NCI-H82 treated with DMSO at 0.1 percent for 48 hours (cell line): ENCODE measurements around the gene DHRS11.
A peak's percentile ranks its signal among the peaks of the same experiment; 100 is the strongest.

Experiments
- DNase-seq: peaks from one replicate; lab custom pipeline; 2025; ENCODE audit not compliant: unreplicated experiment; lab: John Stamatoyannopoulos, UW

DHRS11 gene

DNA sequence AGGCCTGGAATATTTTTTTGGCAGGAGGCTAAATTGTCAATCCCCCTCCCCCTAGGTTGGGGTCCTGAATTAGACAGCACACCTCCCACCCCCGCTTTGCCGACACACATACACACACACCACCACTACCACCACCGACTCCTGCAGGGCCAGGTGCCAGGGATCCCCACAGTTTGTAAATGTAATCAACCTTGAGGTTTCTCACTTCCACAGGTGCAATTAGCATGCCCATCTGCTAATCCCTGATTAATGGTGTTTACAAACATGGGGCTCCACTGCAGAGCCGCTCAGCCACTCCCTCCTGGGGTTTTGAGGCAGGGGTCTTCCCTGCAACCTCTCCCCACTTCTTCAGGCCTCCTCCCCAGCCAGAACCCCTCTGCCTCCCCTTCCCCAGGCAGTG lies 21.5 kb downstream of the DHRS11 start:
- DNase-seq, result no peak

DNA sequence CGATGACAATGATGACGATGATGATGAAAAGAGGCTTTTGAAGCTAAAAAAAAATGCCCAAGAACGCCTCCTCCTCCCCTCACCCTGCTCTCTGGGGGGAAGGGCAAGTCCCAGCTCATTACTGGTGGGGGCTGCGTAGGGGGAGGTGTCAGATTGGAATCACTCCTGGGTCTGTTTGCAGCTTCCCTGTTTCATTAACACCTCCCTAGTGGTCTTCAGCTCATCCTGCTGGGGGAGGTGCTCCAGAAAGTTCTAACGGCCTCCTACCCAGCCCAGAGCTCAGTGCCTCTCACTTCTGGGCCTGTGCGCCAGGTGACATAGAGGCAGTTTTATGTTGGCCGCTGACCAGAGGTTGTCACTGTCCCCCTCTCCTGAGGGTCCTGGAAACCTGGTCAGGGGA lies 22.4 kb downstream of the DHRS11 start:
- DNase-seq, result no peak

DNA sequence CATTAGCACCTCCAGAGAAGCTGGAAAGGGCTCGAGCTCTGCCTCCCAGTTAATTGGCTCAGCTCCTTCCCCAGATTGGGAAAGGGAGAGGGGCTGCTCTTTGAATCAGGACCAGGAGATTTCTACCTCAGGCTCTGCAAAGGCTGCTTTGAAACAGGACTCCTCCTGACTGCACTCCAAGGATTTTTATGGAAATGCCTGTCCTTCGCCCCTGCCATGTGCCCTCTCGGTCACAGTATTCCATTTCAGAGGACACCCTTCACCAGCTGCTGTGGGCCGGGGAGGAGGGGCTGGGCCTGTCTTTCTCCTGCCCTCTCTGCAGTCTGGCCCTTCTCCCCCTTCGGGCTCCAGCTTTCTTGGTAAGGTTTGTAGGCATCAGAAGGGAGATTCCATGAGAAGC lies 23.3 kb downstream of the DHRS11 start:
- no peak for DNase-seq

DNA sequence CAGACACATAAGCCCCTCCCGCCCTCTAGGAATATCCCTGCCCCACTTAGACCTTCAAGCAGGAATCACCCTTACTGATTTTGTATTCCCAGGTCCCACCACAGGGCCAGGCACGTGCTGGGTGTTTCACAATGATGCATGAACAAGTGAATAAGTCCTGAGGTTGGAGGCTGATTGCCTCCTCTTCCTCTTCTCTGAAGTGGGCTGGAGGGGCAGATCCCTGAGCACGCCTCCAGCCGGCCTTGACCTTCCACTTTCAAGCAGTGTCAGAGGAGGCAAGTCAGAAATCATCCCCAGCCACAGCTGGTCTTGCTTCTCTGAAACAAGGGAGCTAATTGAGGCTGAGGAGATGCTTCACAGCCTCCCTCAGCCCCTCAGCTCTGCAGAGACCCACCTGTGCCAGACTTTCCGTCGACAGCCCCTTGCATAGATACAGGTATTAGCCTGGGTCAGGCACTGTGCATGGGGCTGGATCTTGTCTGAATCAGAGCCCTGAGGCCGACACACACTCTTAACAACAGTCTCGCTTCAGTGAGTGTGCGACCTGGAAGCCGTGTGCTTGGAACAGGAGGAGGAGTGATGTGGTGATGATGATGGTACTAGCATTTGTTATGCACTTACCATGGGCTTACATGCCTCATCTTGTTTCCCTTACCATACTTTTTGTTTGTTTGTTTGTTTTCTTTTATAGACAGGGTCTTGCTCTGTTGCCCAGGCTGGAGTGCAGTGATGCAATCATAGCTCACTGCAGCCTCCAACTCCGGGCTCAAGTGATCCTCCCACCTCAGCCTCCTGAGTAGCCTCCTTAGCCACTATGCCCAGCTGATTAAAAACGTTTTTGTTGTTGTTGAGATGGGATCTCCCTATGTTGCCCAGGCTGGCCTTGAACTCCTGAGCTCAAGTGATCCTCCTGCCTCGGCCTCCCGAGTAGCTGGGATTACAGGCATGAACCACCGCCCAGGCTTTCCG lies 24.7 kb downstream of the DHRS11 start:
- no peak for DNase-seq

DNA sequence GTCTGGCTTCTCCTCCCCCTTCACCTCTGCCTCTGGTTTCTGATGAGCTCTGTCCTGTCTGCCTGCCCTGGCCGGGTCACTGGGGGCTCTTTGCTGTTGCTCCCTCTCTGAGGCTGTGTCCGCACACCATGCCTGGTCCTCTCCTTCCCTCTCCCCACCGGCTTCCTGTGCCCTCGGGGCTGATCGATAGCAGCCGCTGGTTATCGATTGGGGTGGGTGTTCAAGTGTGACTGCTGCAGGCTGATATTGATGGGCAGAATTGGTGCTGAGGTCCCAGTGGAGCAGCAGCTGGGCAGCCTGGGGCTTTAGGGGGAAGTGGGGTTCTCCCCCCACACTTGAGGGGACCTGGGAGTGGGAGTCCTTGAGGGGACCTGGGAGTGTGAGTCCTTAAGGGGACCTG lies 26.1 kb downstream of the DHRS11 start:
- no peak for DNase-seq

DNA sequence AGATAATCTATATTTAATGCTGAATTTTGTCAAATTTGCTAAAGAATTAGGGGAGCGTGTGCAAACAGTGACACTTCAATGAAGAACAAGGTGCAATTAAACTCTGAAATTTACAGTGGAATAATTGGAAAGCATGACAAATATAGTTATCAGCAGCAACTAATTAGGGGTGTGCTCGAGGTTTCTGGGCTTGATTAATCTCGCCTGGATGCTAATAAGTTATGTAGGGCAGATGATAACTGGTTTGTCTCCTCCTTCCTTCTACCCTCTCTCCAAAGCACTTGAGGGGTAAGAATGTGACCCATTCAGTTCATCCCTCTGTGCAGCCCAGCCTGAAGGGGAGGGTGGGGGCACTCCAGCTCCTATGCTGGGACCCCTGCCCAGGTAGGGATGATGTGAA lies 31.6 kb downstream of the DHRS11 start:
- DNase-seq, result no peak

DNA sequence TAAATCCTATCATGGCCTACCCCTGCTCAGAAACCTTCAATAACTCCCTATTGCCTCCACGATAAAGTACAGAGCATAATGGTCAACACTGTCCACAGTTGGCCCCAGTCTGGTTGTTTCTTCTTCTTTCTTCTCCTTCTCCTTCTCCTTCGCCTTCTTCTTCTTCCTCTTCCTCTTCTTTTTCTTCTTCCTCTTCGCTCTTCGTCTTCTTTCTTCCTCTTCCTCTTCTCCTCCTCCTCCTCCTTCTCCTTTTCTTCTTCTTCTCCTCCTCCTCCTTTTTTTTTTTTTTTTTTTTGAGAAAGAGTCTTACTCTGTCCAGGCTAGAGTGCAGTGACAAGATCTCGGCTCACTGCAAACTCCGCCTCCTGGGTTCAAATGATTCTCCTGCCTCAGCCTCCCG lies 33.5 kb downstream of the DHRS11 start:
- DNase-seq, result no peak

DNA sequence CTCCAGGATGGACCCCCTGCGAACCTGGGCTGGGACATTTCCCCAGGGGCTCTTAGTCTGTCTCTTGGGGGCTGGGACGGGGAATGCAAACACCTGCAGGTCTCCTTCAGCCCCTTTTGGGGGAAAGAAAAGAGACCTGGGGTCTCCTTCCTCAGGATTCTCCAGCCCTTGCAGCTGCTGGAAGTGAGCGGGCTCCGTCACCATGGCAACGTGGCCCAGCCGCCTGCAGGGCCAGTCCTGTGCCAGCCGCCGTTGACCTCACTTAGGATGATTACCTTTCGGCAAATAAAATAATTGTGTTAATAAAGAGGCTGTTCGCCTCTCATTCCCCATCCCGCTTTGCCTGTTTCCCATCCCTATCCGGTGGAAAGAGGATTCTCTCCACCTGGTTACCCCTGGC lies 35.4 kb downstream of the DHRS11 start:
- DNase-seq, result no peak

DNA sequence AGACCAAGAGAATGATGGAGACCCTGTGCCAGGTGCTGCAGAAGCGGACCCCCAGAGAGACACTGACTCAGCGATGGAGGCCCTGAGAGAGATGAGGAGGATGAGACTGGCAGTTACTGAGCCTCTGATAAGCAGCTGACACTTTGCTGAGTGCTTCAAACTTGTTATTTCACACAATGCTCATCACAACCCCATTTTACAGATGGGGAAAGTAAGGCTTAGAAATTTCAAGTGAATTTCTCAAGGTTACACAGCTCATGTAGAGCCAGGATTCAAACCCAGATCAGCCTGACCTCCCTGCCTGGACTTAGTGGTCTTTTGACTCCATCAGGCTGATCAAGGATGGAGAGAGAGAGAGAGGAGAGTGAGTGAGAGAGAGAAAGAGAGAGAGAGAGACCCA lies 36.9 kb downstream of the DHRS11 start:
- no peak for DNase-seq

DNA sequence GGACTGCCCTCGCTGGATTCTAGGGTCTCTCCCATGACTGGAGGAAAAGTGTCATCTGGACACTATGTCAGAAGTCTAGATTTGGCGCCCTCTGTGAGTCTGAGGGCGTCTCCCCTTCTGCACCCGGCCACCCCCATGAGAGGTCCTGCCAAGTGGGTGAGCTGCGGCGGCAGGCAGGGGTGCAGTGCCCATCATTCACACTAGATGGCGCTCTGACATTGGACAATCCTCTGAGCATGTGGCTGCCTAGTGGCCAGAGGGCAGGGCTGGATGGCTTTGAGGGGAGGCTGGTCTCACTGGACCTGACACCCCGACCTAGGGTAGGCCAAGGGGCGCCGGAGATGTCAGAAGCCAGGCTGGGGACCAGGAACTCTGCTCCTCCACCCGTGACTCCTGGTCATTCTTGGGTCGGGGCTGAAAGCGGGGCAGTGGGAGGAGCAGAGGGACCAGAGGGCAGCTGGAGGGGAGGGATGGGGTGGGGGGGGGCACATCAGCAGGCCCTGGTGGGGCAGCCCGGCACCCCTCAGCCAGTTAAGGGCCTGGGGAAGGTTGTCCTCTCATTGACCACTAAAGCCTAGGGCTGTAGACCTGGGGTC lies 37.7 kb downstream of the DHRS11 start:
- peak; percentile 38 for DNase-seq

DNA sequence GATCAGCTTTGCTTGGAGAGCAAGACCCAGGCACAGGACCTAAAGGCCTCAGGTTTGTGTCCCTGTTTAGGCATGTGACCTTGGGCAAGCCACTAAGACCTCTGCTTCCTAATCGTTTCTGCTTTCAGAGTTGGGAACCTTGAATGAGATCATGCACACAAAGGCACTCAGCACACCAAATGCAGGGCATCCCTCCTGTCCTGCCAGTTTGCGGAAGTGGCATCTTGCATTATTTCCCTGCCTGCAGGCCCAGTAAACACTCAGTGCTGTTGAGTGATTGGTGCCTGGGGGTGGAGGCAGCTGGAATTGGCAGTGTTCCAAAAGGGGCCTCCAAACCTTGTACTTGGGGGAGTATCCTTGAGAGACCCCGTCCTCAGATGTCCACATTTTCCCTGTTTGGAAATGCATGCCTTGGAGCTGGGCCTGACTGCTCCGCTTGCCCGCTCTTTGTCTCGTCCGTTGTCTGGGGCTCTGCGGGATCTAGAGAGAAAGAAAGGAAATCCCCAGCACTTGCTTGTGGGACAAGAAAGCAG lies 38.4 kb downstream of the DHRS11 start:
- DNase-seq, result no peak

DNA sequence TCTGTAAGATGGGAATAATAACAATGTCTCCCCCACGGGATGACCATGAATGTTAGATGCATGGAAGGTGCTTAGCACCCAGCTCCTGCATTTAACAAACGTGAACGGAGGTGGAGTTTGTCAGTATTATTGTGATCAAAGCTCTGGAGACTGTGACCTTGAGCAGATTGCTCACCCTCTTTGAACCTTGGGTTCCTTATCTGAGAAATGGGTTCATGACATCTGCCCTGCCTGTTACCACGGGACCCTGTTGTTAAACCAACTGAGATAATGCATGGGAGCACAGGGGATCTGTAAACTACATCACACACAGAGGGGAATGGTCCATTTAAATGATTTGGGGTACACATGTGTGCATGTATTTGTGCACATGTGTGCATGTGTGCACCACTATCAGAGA lies 39.3 kb downstream of the DHRS11 start:
- no peak for DNase-seq

DNA sequence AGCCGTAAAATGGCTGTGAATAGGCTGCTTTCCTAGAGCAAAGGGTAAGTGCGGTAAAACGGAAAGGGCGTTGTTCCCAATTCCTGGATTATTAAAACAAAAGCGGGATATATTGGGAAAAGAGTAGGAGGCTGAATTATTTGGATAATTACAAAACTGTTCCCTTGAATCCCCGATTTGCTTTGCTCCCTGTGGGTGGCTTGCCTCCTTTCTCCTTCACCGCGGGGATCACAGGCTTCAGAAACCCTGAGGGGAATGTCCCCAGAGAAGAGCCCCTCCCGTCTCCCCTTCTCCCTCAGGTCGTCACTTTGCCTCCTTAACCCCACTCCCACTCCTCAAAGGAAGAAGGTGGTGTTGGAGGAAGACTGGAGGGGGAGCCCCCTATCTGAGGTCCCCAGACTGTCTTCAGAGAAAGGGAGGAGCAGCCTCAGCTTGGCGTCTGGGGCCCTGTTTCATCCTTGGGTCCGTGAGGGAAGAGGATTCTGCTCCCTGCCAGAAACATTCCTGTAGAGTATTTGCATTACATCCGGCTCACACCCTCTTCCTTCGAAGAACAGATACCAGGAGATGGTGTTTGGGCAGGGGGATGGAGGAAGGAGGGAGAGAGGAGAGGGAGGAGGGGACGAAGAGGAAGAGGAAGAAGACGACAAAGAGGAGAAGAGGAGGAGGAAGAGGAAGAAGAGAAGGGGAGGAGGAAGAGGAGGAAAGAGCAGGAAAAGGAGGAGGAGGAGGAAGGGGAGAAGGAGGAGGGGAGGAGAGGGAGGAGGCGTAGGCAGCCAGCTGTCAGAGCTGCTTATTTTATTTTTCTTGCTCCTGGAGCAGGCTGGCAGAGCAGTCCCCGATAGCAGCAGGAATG lies 41.5 kb downstream of the DHRS11 start:
- DNase-seq, result no peak

DNA sequence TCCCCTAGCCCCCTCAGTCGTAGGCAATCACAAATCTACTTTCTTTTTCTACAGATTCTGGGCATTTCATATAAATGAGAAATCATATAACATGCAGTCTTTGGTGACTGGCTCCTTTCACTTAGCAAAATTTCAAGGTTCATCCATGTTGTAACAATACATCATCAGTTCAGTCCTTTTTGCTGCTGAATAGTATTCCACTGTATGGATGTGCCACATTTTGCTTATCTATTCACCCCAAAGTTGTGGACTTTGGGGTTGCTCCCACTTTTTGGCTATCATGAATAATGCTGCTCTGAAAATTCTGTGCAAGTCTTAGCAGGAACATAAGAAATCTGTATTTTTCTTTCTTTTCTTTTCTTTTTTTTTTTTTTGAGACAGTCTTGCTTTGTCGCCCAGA lies 48.7 kb downstream of the DHRS11 start:
- DNase-seq, result no peak

DNA sequence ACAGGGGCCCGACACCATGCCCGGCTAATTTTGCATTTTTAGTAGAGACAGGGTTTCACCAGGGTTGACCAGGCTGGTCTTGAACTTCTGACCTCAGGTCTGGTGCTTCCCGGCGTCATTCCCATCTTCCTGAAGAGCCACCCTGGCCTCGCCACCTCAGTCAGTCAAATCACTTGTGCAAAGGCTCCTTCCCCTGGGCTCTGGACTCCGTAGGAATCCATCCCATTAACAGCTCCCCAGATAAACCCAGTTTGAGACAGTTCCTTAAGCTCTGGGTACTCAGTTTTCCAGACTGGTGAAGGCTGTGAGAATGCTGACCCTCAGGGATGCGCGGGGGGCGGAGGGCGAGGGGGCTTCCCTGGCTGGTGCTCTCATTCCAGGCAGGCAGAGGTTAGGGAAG lies 49.2 kb downstream of the DHRS11 start:
- DNase-seq, result no peak

DNA sequence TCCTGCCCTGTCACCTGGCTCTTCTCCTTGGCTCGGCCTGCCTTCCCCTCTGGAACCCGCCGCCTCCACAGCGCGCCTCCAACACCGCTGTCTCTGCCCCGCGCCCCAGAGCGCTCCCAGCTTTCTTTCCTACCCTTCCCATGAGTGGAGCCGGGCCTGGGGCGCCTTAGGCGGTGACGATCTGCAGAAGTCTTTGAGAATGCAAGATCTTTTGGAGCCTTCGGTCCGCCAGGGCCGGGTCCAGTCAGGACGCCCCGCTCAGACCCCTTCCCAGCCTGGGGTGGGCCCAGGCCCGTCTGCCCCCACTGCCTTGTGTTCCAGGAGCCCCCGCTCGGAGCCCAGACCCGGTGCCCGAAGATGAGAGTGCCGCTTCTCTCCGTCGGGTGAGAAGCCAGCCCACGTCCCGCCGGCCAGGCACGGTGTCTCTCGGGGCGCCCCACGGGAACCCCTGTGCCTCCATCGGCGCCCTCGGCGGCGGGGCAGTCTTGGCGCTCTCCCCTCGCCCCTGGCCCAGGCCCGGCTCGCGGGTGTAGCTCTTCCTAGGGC lies 49.7 kb downstream of the DHRS11 start:
- DNase-seq, result no peak

DNA sequence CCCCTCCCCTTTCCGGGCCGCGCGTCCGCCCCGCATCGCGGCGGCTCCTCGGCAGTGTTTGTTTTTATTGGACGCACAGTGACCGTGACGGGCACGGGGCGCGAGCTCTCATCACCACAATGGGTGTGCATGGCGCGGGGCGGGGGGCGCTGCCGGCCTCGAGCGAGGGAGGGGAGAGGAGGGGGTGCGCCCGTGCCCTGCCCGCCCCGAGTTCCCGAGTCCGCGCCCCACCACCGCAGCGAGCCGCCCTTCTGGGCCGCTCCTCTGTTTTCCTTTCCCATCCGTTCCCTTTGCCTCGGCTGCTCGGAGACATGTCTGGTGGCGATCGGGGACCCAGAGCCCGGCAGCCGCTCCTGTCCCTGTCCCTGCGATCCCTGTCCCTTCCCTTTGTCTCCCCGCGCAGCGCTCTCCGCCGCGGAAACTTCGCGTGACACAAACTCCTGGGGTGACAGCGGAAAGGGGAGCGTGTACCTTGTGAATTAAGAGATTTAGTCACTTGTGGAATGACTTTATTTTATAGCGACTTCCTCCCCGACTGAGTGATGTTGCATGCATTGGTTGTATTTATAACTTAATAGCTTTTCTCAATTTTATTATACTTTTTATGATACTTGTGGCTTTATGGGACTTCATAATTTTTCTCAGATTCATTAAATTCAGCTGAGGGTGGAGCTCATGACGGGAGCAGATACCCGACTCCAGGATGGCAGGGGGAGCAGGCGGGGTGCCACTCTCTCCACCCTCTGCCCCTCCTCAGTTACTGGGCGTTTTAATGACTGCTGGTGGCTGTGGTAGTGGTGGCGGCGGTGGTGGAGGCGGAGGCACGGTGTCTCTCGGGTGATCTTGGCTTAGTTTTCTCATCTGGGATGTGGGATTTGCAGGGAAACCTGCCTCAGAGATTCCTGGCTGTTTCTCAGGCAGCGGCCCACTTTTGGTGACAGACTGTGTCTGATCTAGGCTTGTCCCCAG lies 50.5 kb downstream of the DHRS11 start:
- no peak for DNase-seq

DNA sequence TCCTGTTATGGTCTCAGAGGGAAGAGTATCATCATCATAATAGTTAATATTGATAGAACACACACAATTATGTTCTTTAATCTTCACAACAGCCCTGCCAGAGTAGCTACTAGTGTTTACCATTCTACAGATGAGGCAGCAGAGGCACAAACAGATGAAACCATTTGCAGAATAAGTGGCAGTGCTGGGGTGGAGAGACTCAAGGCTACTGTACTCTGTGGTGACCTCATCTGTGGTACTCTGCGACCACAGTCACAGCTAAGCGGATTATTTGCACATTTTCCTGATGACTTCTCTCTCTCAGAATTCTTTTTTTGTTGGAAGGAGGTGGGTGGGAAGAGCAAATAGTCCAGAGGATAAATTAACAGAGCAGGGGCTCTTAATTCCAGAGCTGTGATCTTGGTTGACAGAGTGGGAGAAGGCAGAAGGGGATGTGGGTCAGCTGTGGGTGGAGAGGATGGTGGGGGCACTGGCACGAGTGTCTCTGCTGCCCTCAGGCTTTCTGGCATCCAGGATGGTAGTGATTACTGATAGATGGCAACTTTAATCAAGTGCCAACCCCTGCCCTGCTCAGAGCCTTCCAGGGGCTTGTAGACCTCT lies 51.5 kb downstream of the DHRS11 start:
- DNase-seq, result no peak

DNA sequence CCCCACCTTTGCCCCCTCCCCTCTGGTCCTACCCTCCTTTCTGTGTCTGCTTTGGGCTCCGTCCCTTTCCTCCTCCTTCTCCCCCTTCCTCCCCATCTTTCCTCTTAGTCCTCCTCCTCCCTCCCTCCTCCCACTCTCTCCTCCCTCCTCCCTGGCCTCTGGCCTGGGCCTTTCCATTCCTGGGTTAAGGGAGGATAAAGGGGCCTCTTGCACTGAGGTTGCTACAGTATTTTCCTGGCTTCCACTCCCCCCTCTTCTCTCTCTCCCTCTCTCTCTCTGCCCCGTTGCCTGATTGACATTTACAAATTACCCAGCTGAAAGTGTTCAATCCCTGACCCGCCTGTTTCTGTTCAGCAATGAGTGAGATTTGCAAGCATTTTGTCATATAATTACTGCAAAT lies 53.7 kb downstream of the DHRS11 start:
- DNase-seq, result no peak

DNA sequence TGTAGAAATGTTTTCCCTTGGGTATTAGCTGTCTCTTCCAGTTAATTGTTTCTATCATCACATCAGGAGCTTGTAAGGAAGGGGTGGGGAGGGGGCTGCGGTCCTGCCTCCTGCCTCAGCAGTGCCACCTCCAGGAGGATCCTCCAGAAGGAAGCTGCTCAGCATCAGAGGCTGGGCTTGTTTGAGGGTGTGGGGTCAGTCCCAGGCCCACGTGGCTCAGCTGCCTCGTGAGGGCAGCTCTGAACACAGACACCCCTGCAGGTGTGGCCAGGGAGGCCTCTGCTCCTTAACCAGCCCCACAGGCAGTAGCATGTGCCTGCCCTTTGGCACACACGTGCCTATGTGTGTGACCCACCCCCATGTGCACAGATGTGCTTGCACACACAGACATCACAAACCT lies 56.0 kb downstream of the DHRS11 start:
- DNase-seq, result peak; percentile 10
